Mesendoderm (in vitro differentiated cells): ENCODE results near the gene RALGAPA2.

Experiments
- DNase-seq: peaks from one replicate; pipeline ENCODE4 v3.0.0; 2013
- H2AK5ac ChIP-seq: 2 replicates; pipeline ENCODE4 v1.6.1; 2013; ENCODE audit warnings: low read length, inconsistent platforms
- H2BK120ac ChIP-seq: 2 replicates; pipeline ENCODE4 v1.6.1; 2013; ENCODE audit warnings: low read depth, mild to moderate bottlenecking, low read length, moderate library complexity, mixed read lengths
- H2BK15ac ChIP-seq: replicated peaks from 2 replicates; pipeline ENCODE4 v1.6.1; 2013; ENCODE audit warnings: low read depth, mild to moderate bottlenecking, moderate library complexity
- H2BK5ac ChIP-seq: 2 replicates; pipeline ENCODE4 v1.6.1; 2013; ENCODE audit warnings: low read length, inconsistent platforms
- H3K18ac ChIP-seq: 2 replicates; pipeline ENCODE4 v1.6.1; 2013; ENCODE audit warnings: mild to moderate bottlenecking, low read length, mixed read lengths
- H3K23ac ChIP-seq: one replicate; pipeline ENCODE4 v1.6.1; 2013; ENCODE audit warnings: low read length
- H3K27ac ChIP-seq: 2 replicates; pipeline ENCODE4 v1.5.1; 2013; ENCODE audit warnings: low read depth, mild to moderate bottlenecking, inconsistent platforms, low read length, moderate library complexity
- H3K27me3 ChIP-seq: 2 replicates; pipeline ENCODE4 v1.6.1; 2013; ENCODE audit warnings: low read length, control low read depth, mild to moderate bottlenecking, inconsistent platforms; ENCODE audit not compliant: insufficient read depth, poor library complexity
- H3K36me3 ChIP-seq: 2 replicates; pipeline ENCODE4 v1.6.1; 2013; ENCODE audit warnings: low read length, inconsistent platforms; ENCODE audit not compliant: control insufficient read depth, insufficient read depth
- H3K4ac ChIP-seq: one replicate; pipeline ENCODE4 v1.6.1; 2013; ENCODE audit warnings: low read depth, mild to moderate bottlenecking, low read length, moderate library complexity
- H3K4me1 ChIP-seq: 2 replicates; pipeline ENCODE4 v1.6.1; 2013; ENCODE audit warnings: low read depth, low read length, inconsistent platforms; ENCODE audit not compliant: control insufficient read depth
- H3K4me2 ChIP-seq: 2 replicates; pipeline ENCODE4 v1.6.1; 2013; ENCODE audit warnings: low read length
- H3K4me3 ChIP-seq: 2 replicates; pipeline ENCODE4 v1.5.1; 2013; ENCODE audit warnings: mild to moderate bottlenecking, low read length
- H3K56ac ChIP-seq: one replicate; pipeline ENCODE4 v1.6.1; 2013; ENCODE audit warnings: low read length
- H3K79me1 ChIP-seq: 2 replicates; pipeline ENCODE4 v1.6.1; 2013; ENCODE audit warnings: low read length, inconsistent platforms
- H3K79me2 ChIP-seq: 2 replicates; pipeline ENCODE4 v1.6.1; 2013; ENCODE audit warnings: mild to moderate bottlenecking, low read length; ENCODE audit not compliant: control insufficient read depth, insufficient read depth
- H3K9ac ChIP-seq: 2 replicates; pipeline ENCODE4 v1.6.1; 2013; ENCODE audit warnings: low read length, inconsistent platforms
- H4K5ac ChIP-seq: one replicate; pipeline ENCODE4 v1.6.1; 2013; ENCODE audit warnings: low read length
- H4K8ac ChIP-seq: one replicate; pipeline ENCODE4 v1.6.1; 2013; ENCODE audit warnings: low read depth, mild to moderate bottlenecking, control low read depth, low read length, moderate library complexity
- WGBS: extraction: QIAGEN DNeasy Blood & Tissue Kit; methylation state at CpG from one replicate; pipeline ENCODE4 v1.1.7; 2013; ENCODE audit warnings: low lambda C conversion rate, missing lambda C conversion rate; ENCODE audit not compliant: insufficient coverage; ENCODE audit errors: extremely low coverage; 5-methylcytosine and 5-hydroxymethylcytosine counted together

The RALGAPA2 gene

DNA sequence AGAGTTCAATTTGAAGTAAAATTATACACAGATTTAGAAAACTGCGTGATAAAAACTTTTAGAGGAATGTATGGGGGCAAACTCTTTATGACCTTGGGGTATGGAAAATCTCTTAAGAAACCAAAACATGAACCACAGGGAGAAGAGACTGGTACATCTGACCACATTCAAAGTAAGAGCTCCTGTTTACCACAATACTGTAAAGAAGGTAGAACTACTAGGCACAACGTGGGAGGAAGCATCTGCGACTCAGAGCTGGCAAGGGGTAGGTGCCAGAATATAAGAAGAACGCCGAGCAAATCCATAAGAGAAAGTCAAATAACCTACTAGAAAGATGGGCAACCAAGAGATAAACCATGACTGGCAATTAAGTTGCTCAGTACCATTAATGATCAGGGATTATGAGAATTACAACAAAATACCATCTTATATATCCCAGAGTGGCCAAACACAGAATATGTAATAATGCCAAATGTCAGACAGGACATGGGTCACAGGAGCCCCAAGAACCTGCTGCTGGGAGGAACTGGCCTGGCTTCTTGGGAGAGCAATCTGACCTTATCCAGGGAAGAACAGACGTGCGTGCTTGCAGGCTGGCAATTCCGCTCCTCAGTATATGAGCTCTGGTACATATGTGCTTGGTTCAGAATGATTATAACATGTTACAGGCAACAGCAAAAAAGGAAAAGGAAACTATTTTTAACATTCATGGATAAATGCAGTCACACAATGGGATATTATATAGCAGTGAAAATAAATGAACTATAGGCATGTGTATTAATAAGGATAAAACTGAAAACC, 294.4 kb downstream of the RALGAPA2 start:
- H3K23ac ChIP-seq = no peak overlapping the region
- H2BK15ac ChIP-seq = no peak overlapping the region
- no peaks in the 10 kb centered on the region for H3K79me1 ChIP-seq
- no peak overlapping the region for H3K9ac ChIP-seq
- no peak overlapping the region for H2AK5ac ChIP-seq
- DNase-seq = no peak
- no peak overlapping the region for H2BK5ac ChIP-seq
- no peak overlapping the region for H3K56ac ChIP-seq
- WGBS = no CpG with 5 or more reads among the region's 8 CpGs
- H3K79me2 ChIP-seq = no peaks in the 10 kb centered on the region
- no peak overlapping the region for H4K8ac ChIP-seq
- no peak overlapping the region for H4K5ac ChIP-seq
- no peaks in the 10 kb centered on the region for H3K27me3 ChIP-seq
- H3K36me3 ChIP-seq = no peaks in the 10 kb centered on the region
- H3K4me3 ChIP-seq = no peak overlapping the region
- H3K18ac ChIP-seq = no peak overlapping the region
- H3K4me2 ChIP-seq = no peak overlapping the region
- H3K4ac ChIP-seq = no peak overlapping the region
- H3K27ac ChIP-seq = no peak overlapping the region
- H2BK120ac ChIP-seq = no peak overlapping the region
- peaks cover 1% of the 10 kb centered on the region for H3K4me1 ChIP-seq

DNA sequence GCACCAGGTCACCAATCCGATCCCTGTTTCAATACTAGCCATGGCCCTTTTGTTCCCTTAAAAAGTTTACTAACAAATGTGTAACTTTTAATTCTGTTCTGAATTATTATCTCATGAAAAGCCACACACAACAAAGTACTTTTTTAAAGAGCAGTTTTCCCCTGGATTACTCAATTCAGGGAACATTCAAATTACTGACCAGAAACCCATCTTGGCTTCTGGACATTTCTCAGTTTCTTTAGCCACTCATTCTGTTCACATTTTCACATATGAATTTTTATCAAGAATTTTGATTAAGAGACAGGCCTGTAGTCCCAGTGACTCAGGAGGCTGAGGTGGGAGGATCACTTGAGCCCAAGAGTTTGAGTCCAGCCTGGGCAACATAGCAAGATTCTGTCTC, 297.1 kb downstream of the RALGAPA2 start:
- Histone ChIP-seq H3K27me3 (no peaks in the 10 kb centered on the region), H3K18ac (no peak overlapping the region), H3K4me3 (no peak overlapping the region), H3K79me2 (no peaks in the 10 kb centered on the region), H4K8ac (no peak overlapping the region), H3K79me1 (no peaks in the 10 kb centered on the region), H3K4me1 (peaks cover 3% of the 10 kb centered on the region), H3K4me2 (no peak overlapping the region), H3K36me3 (no peaks in the 10 kb centered on the region), H3K9ac (no peak overlapping the region), H3K27ac (no peak overlapping the region), H2BK120ac (no peak overlapping the region), H3K56ac (no peak overlapping the region), H3K4ac (no peak overlapping the region), H2BK5ac (no peak overlapping the region), H2BK15ac (no peak overlapping the region), H2AK5ac (no peak overlapping the region), H3K23ac (no peak overlapping the region), H4K5ac (no peak overlapping the region)
- no peak for DNase-seq
- WGBS = no CpG with 5 or more reads among the region's 1 CpG

DNA sequence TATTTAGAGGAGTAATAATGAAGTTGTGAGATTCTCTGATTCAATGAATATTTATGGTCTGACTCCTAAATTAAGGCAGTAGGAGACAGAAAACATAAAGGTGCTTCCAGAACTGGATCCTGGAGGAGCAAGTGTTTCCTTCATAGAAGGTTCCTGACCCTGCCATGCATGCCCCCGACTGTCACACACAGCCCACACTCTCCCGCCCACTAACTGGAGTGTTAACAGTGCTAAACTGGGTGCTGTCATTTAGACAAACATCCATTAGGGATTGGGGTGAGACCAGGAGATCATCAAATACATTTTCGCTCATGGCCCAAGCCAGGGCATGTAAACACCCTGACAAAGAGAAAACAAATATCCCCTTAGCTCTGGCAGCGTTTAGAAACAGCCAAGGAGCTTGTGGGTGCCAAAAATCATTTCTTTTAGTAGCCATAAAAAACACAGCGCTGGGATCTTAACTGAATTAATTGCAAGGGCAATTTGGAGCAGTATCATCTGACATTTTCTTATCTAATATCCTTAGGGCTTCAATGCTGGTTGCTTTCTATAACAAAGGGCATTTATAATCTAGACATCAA, 297.7 kb downstream of the RALGAPA2 start:
- peaks cover 3% of the 10 kb centered on the region for H3K4me1 ChIP-seq

GRCh38 chr20:20413810-20414281, 298.6 kb downstream of the RALGAPA2 start:
- H3K9ac ChIP-seq = no peak overlapping the region
- H3K18ac ChIP-seq = no peak overlapping the region
- H2BK5ac ChIP-seq = no peak overlapping the region
- H2BK120ac ChIP-seq = no peak overlapping the region
- H3K79me2 ChIP-seq = no peaks in the 10 kb centered on the region
- H3K27ac ChIP-seq = no peak overlapping the region
- H2BK15ac ChIP-seq = no peak overlapping the region
- H3K36me3 ChIP-seq = no peaks in the 10 kb centered on the region
- no peak overlapping the region for H3K56ac ChIP-seq
- H4K5ac ChIP-seq = no peak overlapping the region
- H3K27me3 ChIP-seq = no peaks in the 10 kb centered on the region
- H3K23ac ChIP-seq = no peak overlapping the region
- no peaks in the 10 kb centered on the region for H3K79me1 ChIP-seq
- no CpG with 5 or more reads among the region's 21 CpGs for WGBS
- H3K4ac ChIP-seq = no peak overlapping the region
- DNase-seq = peak; percentile 37
- H3K4me1 ChIP-seq = peaks cover 3% of the 10 kb centered on the region
- H3K4me2 ChIP-seq = no peak overlapping the region
- H3K4me3 ChIP-seq = no peak overlapping the region
- no peak overlapping the region for H4K8ac ChIP-seq
- H2AK5ac ChIP-seq = no peak overlapping the region

More for the DNA sequence above, 297.7 kb downstream of the RALGAPA2 start:
- Histone ChIP-seq H3K18ac (no peak overlapping the region), H2BK120ac (no peak overlapping the region), H3K36me3 (no peaks in the 10 kb centered on the region), H3K27me3 (no peaks in the 10 kb centered on the region), H3K9ac (no peak overlapping the region), H3K56ac (no peak overlapping the region), H3K27ac (no peak overlapping the region), H2BK5ac (no peak overlapping the region), H3K23ac (no peak overlapping the region), H3K79me2 (no peaks in the 10 kb centered on the region), H3K79me1 (no peaks in the 10 kb centered on the region), H3K4me2 (no peak overlapping the region), H4K8ac (no peak overlapping the region), H3K4ac (no peak overlapping the region), H2AK5ac (no peak overlapping the region), H2BK15ac (no peak overlapping the region), H3K4me3 (no peak overlapping the region), H4K5ac (no peak overlapping the region)
- WGBS = no CpG with 5 or more reads among the region's 5 CpGs
- no peak for DNase-seq

- no peaks in the 10 kb centered on the region for H3K36me3 ChIP-seq
- H3K27ac ChIP-seq = no peak overlapping the region
- H4K8ac ChIP-seq = no peak overlapping the region
- no peak overlapping the region for H3K9ac ChIP-seq
- H2AK5ac ChIP-seq = no peak overlapping the region
- H3K79me1 ChIP-seq = no peaks in the 10 kb centered on the region
- no peak for DNase-seq
- H3K4ac ChIP-seq = no peak overlapping the region
- H3K4me1 ChIP-seq = peaks cover 3% of the 10 kb centered on the region
- no peaks in the 10 kb centered on the region for H3K79me2 ChIP-seq
- no peak overlapping the region for H3K4me3 ChIP-seq
- H2BK15ac ChIP-seq = no peak overlapping the region
- H3K4me2 ChIP-seq = no peak overlapping the region
- H2BK5ac ChIP-seq = no peak overlapping the region
- no peak overlapping the region for H4K5ac ChIP-seq
- no peak overlapping the region for H3K23ac ChIP-seq
- WGBS = no CpG with 5 or more reads among the region's 9 CpGs
- H3K56ac ChIP-seq = no peak overlapping the region
- no peak overlapping the region for H2BK120ac ChIP-seq
- H3K18ac ChIP-seq = no peak overlapping the region
- no peaks in the 10 kb centered on the region for H3K27me3 ChIP-seq
Measured at GRCh38 chr20:20412750-20413149, 299.7 kb downstream of the RALGAPA2 start.
